IMR-90 (cell line): ENCODE results near the gene WNT8B. TPM values are rescaled to one million over a fixed set of nuclear protein-coding genes. Genes with fewer than 3 reads are reported as not detected.
A peak's percentile ranks its signal among the peaks of the same experiment; 100 is the strongest.

Experiments used
- ATAC-seq: fragments of 200-7000 bp; cut with Tn5 transposase; 2 replicates; pipeline ENCODE4 v1.9.1; 2020; ENCODE audit warnings: low read depth, mild to moderate bottlenecking, moderate library complexity
- BruUV-seq: library from RNA; stranded (reverse); fragments of 400-500 nt; replicated peaks from 2 replicates; lab custom pipeline; 2021; lab: Mats Ljungman, UMichigan
- CTCF ChIA-PET: fragments of 300-600 bp; formaldehyde crosslinking; extraction: SDS; loops from one replicate; lab custom pipeline; 2021; ENCODE audit warnings: antibody characterized with exemption; lab: Yijun Ruan, JAX
- POLR2A ChIA-PET: fragments of 300-600 bp; sonication (Branson Sonifier 250); formaldehyde crosslinking; loops from one replicate; lab custom pipeline; 2022; ENCODE audit warnings: antibody characterized with exemption; ENCODE audit not compliant: unreplicated experiment; lab: Charles Lee
- DNase-seq: peaks from one replicate; pipeline ENCODE4 v3.0.0; 2013
- H2AFZ ChIP-seq: replicated peaks from 2 replicates; pipeline ENCODE3; 2013; ENCODE audit warnings: low read length, mild to moderate bottlenecking; ENCODE audit not compliant: poor library complexity
- H2AK5ac ChIP-seq: 2 replicates; pipeline ENCODE4 v1.6.1; 2013; ENCODE audit warnings: low read depth, low read length, inconsistent platforms
- H2AK9ac ChIP-seq: replicated peaks from 2 replicates; pipeline ENCODE3; 2013; ENCODE audit warnings: mild to moderate bottlenecking, low read depth, low read length, moderate library complexity; ENCODE audit not compliant: poor library complexity
- H2BK120ac ChIP-seq: 2 replicates; pipeline ENCODE4 v1.6.1; 2013; ENCODE audit warnings: low read depth, low read length, inconsistent platforms
- H2BK15ac ChIP-seq: 3 replicates; pipeline ENCODE4 v1.6.1; 2013; ENCODE audit warnings: low read depth, low read length, inconsistent platforms
- H2BK20ac ChIP-seq: 2 replicates; pipeline ENCODE4 v1.6.1; 2013; ENCODE audit warnings: low read depth, mild to moderate bottlenecking, inconsistent platforms, low read length, moderate library complexity
- H2BK5ac ChIP-seq: 2 replicates; pipeline ENCODE4 v1.6.1; 2013; ENCODE audit warnings: mild to moderate bottlenecking, low read depth, low read length, inconsistent platforms; ENCODE audit not compliant: poor library complexity, severe bottlenecking
- H3K14ac ChIP-seq: replicated peaks from 2 replicates; pipeline ENCODE4 v1.6.1; 2013; ENCODE audit warnings: low read depth, low read length, inconsistent platforms
- H3K18ac ChIP-seq: 2 replicates; pipeline ENCODE4 v1.6.1; 2013; ENCODE audit warnings: low read depth, low read length, control low read depth
- H3K23ac ChIP-seq: 2 replicates; pipeline ENCODE4 v1.6.1; 2013; ENCODE audit warnings: low read depth, low read length, inconsistent platforms
- H3K27ac ChIP-seq: 2 replicates; pipeline ENCODE4 v1.5.1; 2013; ENCODE audit warnings: mild to moderate bottlenecking, control low read depth, low read length; ENCODE audit not compliant: insufficient read depth
- H3K27me3 ChIP-seq: 2 replicates; pipeline ENCODE4 v1.6.1; 2013; ENCODE audit warnings: low read length; ENCODE audit not compliant: control insufficient read depth, insufficient read depth
- H3K36me3 ChIP-seq: 2 replicates; pipeline ENCODE4 v1.6.1; 2013; ENCODE audit warnings: low read length, mixed read lengths; ENCODE audit not compliant: control insufficient read depth, insufficient read depth
- H3K4ac ChIP-seq: 2 replicates; pipeline ENCODE4 v1.6.1; 2013; ENCODE audit warnings: low read depth, low read length, inconsistent platforms
- H3K4me1 ChIP-seq: 2 replicates; pipeline ENCODE4 v1.6.1; 2013; ENCODE audit warnings: low read length, mixed read lengths; ENCODE audit not compliant: control insufficient read depth, insufficient read depth
- H3K4me2 ChIP-seq: 2 replicates; pipeline ENCODE4 v1.6.1; 2013; ENCODE audit warnings: low read depth, mild to moderate bottlenecking, control low read depth, low read length, moderate library complexity
- H3K4me3 ChIP-seq: 2 replicates; pipeline ENCODE4 v1.5.1; 2013; ENCODE audit warnings: low read depth, mild to moderate bottlenecking, control low read depth, low read length, moderate library complexity; ENCODE audit not compliant: insufficient read depth
- H3K56ac ChIP-seq: 2 replicates; pipeline ENCODE4 v1.6.1; 2013; ENCODE audit warnings: low read length, inconsistent platforms; ENCODE audit not compliant: insufficient read depth; ENCODE audit errors: extremely low read depth
- H3K79me1 ChIP-seq, 2 experiments: 2 replicates each; pipeline ENCODE4 v1.6.1; 2013; ENCODE audit warnings: low read length in 2 of 2, inconsistent platforms in 1 of 2, low read depth in 1 of 2
- H3K9ac ChIP-seq: 2 replicates; pipeline ENCODE4 v1.6.1; 2013; ENCODE audit warnings: low read depth, low read length, control low read depth
- H3K9me1 ChIP-seq: 2 replicates; pipeline ENCODE4 v1.6.1; 2013; ENCODE audit warnings: low read length, inconsistent platforms; ENCODE audit not compliant: insufficient read depth
- H3K9me3 ChIP-seq: 2 replicates; pipeline ENCODE4 v1.6.1; 2013; ENCODE audit warnings: low read length; ENCODE audit not compliant: control insufficient read depth, insufficient read depth
- H4K20me1 ChIP-seq: 2 replicates; pipeline ENCODE4 v1.6.1; 2013; ENCODE audit warnings: low read length, inconsistent platforms; ENCODE audit not compliant: insufficient read depth
- H4K5ac ChIP-seq: 2 replicates; pipeline ENCODE4 v1.6.1; 2013; ENCODE audit warnings: mild to moderate bottlenecking, low read depth, low read length, control low read depth
- H4K8ac ChIP-seq, 2 experiments: 2 replicates each; pipeline ENCODE4 v1.6.1; 2013; ENCODE audit warnings: low read depth in 2 of 2, low read length in 2 of 2, control low read depth in 1 of 2, inconsistent platforms in 1 of 2
- H4K91ac ChIP-seq: 2 replicates; pipeline ENCODE4 v1.6.1; 2013; ENCODE audit warnings: low read depth, low read length, inconsistent platforms; ENCODE audit not compliant: insufficient read depth
- CHD1 ChIP-seq: IDR thresholded peaks from 2 replicates; pipeline ENCODE4 v1.6.1; 2012; ENCODE audit warnings: low read depth, low read length, improper control_type of control experiment
- CTCF ChIP-seq: conservative IDR thresholded peaks from 2 replicates; pipeline ENCODE4 v1.5.1; 2012; ENCODE audit warnings: mild to moderate bottlenecking, low read depth, low read length, improper control_type of control experiment
- MAFK ChIP-seq: IDR thresholded peaks from 2 replicates; pipeline ENCODE4 v1.6.1; 2012; ENCODE audit warnings: low read depth, low read length, improper control_type of control experiment
- POLR2A ChIP-seq: IDR thresholded peaks from 2 replicates; pipeline ENCODE4 v1.6.1; 2012; ENCODE audit warnings: mild to moderate bottlenecking, low read depth, low read length
- RAD21 ChIP-seq: IDR thresholded peaks from 2 replicates; pipeline ENCODE4 v1.6.1; 2012; ENCODE audit warnings: low read length, improper control_type of control experiment
- SMC3 ChIP-seq: fragments of 150-350 bp; IDR thresholded peaks from 2 replicates; pipeline ENCODE4 v1.6.1; 2016; ENCODE audit warnings: low read depth, mild to moderate bottlenecking, antibody characterized with exemption, low read length, moderate library complexity
- WGBS, 2 experiments: methylation state at CpG; one replicate each; pipeline versions ENCODE4 v1.1.5 to v1.1.7; 2013; ENCODE audit warnings: missing lambda C conversion rate in 2 of 2; ENCODE audit not compliant: insufficient read length in 1 of 2; ENCODE audit errors: extremely low coverage in 2 of 2; 5-methylcytosine and 5-hydroxymethylcytosine counted together
- dilution Hi-C: fragments of 300-500 bp; cut with HindIII; formaldehyde crosslinking; loops from one replicate; pipeline ENCODE4 v1.14.3; 2018; ENCODE audit warnings: low sequenced_read_pairs; ENCODE audit not compliant: unreplicated experiment
- in situ Hi-C: fragments of 300-500 bp; cut with MboI; formaldehyde crosslinking; loops from 3 replicates; pipeline ENCODE4 v1.14.3; 2019; ENCODE audit warnings: low sequenced_read_pairs, inconsistent platforms, mixed read lengths
- intact Hi-C: fragments of 100-400 bp; cut with micrococcal nuclease; formaldehyde crosslinking; loops from 2 replicates; pipeline ENCODE4 v1.10.0; 2022
- polyA plus RNA-seq, 3 experiments: library from polyadenylated mRNA; depleted of rRNA; stranded (reverse); fragments of >200 nt; gene quantifications; 2 replicates each; pipeline ENCODE4 v1.2.3, GENCODE V29; 2012; ENCODE audit warnings: low replicate concordance in 1 of 3
- total RNA-seq: library from RNA; depleted of rRNA; stranded (reverse); fragments of >200 nt; gene quantifications from 2 replicates; pipeline ENCODE4 v1.2.3, GENCODE V29; 2012

Gene WNT8B
- total and polyA plus RNA-seq, 2 of the 4 experiments (the other 2 are of a cell fraction): 0.03 TPM; not detected in 1

GRCh38 chr10:100508691-100509150, 45.9 kb downstream of the WNT8B start:
- no peak overlapping the region for H2BK5ac ChIP-seq
- H3K4me1 ChIP-seq: no peaks in the 10 kb centered on the region; the same call in 1 of the 2 replicates
- H3K18ac ChIP-seq: no peak overlapping the region
- no peak overlapping the region for H2AK5ac ChIP-seq
- no peak overlapping the region for H3K9ac ChIP-seq
- peaks cover 12% of the 10 kb centered on the region for H3K36me3 ChIP-seq
- no peak overlapping the region for H4K8ac ChIP-seq
- H4K91ac ChIP-seq: no peak overlapping the region
- H2AK9ac ChIP-seq: no peak overlapping the region
- H4K5ac ChIP-seq: no peak overlapping the region
- no peaks in the 10 kb centered on the region for H3K9me3 ChIP-seq
- no TSS peak for BruUV-seq
- no peak overlapping the region for H3K56ac ChIP-seq
- H3K23ac ChIP-seq: no peak overlapping the region
- no peak overlapping the region for H3K4ac ChIP-seq
- no peak overlapping the region for H2AFZ ChIP-seq
- DNase-seq: peak; percentile 66
- dilution Hi-C loops (no loop called here), intact Hi-C loops (loop anchor here (1.0 to 10.0 kb wide), 4 partner anchors 26 to 204 kb away; no protein-coding TSS in a partner anchor), in situ Hi-C loops (loop anchor here (5.0 kb wide), 2 partner anchors 76 to 166 kb away; no protein-coding TSS in a partner anchor)
- H2BK20ac ChIP-seq: no peak overlapping the region; the same call in 1 of the 2 replicates
- no peaks in the 10 kb centered on the region for H3K79me1 ChIP-seq
- no peaks in the 10 kb centered on the region for H4K20me1 ChIP-seq
- CTCF ChIA-PET: interaction anchor here (0.7 to 2.3 kb wide), 11 partner anchors 10 to 663 kb away, joined by 3 to 25 read pairs (median 4); partner anchors contain the start of genes SCD and SEC31B
- no peak overlapping the region for H3K27ac ChIP-seq
- ATAC-seq: peak; percentile 89
- POLR2A ChIA-PET: interaction anchor here (0.5 kb wide), 1 partner anchor 12 kb away, joined by 6 read pairs; no protein-coding TSS in a partner anchor
- no peak overlapping the region for H2BK15ac ChIP-seq
- H3K4me3 ChIP-seq: no peak overlapping the region
- no peak overlapping the region for H2BK120ac ChIP-seq
- TF ChIP-seq RAD21 (peak; percentile 84), SMC3 (peak; percentile 73), MAFK (no peak), CTCF (peak; percentile 82), CHD1 (no peak), POLR2A (no peak)
- H3K4me2 ChIP-seq: no peak overlapping the region
- peaks cover 3% of the 10 kb centered on the region; the same call in 1 of the 2 replicates for H3K9me1 ChIP-seq
- H3K27me3 ChIP-seq: no peaks in the 10 kb centered on the region
- H3K14ac ChIP-seq: no peak overlapping the region
- WGBS, 2 experiments: no CpG with 5 or more reads among the region's 3 CpGs
